T-cell (primary cell): Measurements from ENCODE around the gene CAPN1. TPM values are rescaled to one million over a fixed set of nuclear protein-coding genes. Genes with fewer than 3 reads are reported as not detected.

Experiments
- ATAC-seq, 4 experiments: fragments of 200-7000 bp in 3 of 4; fragments of 150-1000 bp in 1 of 4; cut with Tn5 transposase; replicated peaks in 1 of 4; 1 replicate in 3 of 4; 2 replicates in 1 of 4; pipeline ENCODE4 v1.10.0; 2021; ENCODE audit warnings: moderate library complexity in 3 of 4, mild to moderate bottlenecking in 2 of 4, moderate number of reproducible peaks in 1 of 4
- CTCF ChIA-PET, 2 donors: fragments of 300-600 bp; sonication (Branson Sonifier 250); formaldehyde crosslinking; loops; one replicate each; lab custom pipeline; 2022; ENCODE audit warnings: antibody characterized with exemption in 2 of 2; lab: Charles Lee
- POLR2A ChIA-PET, 2 donors: fragments of 300-600 bp; sonication (Branson Sonifier 250); formaldehyde crosslinking; loops; one replicate each; lab custom pipeline; 2022; ENCODE audit warnings: antibody characterized with exemption in 2 of 2; lab: Charles Lee
- DNase-seq, 35 experiments: peaks; one replicate each; pipeline versions ENCODE4 v3.0.0 to v3.0.0-alpha.2; 2013 to 2023
- H3K27ac ChIP-seq: one replicate; pipeline ENCODE4 v1.5.1; 2013; ENCODE audit warnings: low read length
- H3K27me3 ChIP-seq, 2 experiments: replicated peaks in 1 of 2; 1 replicate in 1 of 2; 2 replicates in 1 of 2; pipeline versions ENCODE4 v1.6.1 to v1.7.0; 2013; ENCODE audit warnings: low read length in 1 of 2, mixed read lengths in 1 of 2; ENCODE audit not compliant: control insufficient read depth in 2 of 2, insufficient read depth in 2 of 2; ENCODE audit errors: extremely low read depth in 1 of 2
- H3K36me3 ChIP-seq, 2 donors: 1 replicate in 1 of 2; 2 replicates in 1 of 2; pipeline versions ENCODE4 v1.6.1 to v1.7.0; 2013; ENCODE audit warnings: low read length in 1 of 2; ENCODE audit not compliant: control insufficient read depth in 2 of 2, insufficient read depth in 1 of 2; ENCODE audit errors: extremely low read depth in 1 of 2
- H3K4me1 ChIP-seq, 2 experiments: 1 replicate in 1 of 2; 2 replicates in 1 of 2; pipeline versions ENCODE4 v1.6.1 to v1.7.0; 2013; ENCODE audit warnings: low read length in 2 of 2, mixed read lengths in 1 of 2; ENCODE audit not compliant: insufficient read depth in 2 of 2, control insufficient read depth in 1 of 2; ENCODE audit errors: extremely low read depth in 1 of 2
- H3K4me3 ChIP-seq, 2 donors: 1 replicate in 1 of 2; 2 replicates in 1 of 2; pipeline versions ENCODE4 v1.5.1 to v1.7.0; 2013; ENCODE audit warnings: mild to moderate bottlenecking in 2 of 2, low read length in 1 of 2, moderate library complexity in 1 of 2; ENCODE audit not compliant: control insufficient read depth in 1 of 2; ENCODE audit errors: extremely low read depth in 1 of 2
- H3K9me3 ChIP-seq: 2 replicates; pipeline ENCODE4 v1.7.0; 2013
- H3K27ac Mint-ChIP-seq, 2 donors: one replicate each; pipeline ENCODE4 v1.8.0; 2020 to 2021; ENCODE audit warnings: mild to moderate bottlenecking in 2 of 2, mixed read lengths in 2 of 2
- H3K27me3 Mint-ChIP-seq, 2 donors: one replicate each; pipeline ENCODE4 v1.8.0; 2021 to 2022; ENCODE audit warnings: mixed read lengths in 2 of 2
- H3K36me3 Mint-ChIP-seq: one replicate; pipeline ENCODE4 v1.8.0; 2021; ENCODE audit warnings: mixed read lengths
- H3K4me1 Mint-ChIP-seq, 3 donors: one replicate each; pipeline ENCODE4 v1.8.0; 2020 to 2022; ENCODE audit warnings: mixed read lengths in 3 of 3, mild to moderate bottlenecking in 1 of 3
- H3K4me3 Mint-ChIP-seq, 3 donors: one replicate each; pipeline ENCODE4 v1.8.0; 2020 to 2022; ENCODE audit warnings: mild to moderate bottlenecking in 3 of 3, mixed read lengths in 3 of 3, moderate library complexity in 3 of 3
- H3K9me3 Mint-ChIP-seq, 3 donors: one replicate each; pipeline ENCODE4 v1.8.0; 2020 to 2022; ENCODE audit warnings: mixed read lengths in 3 of 3
- WGBS: methylation state at CpG from one replicate; pipeline ENCODE4 v1.1.5; 2013; ENCODE audit warnings: missing lambda C conversion rate; ENCODE audit not compliant: insufficient coverage; 5-methylcytosine and 5-hydroxymethylcytosine counted together
- total RNA-seq, 35 experiments: library from RNA in 6 of 35; stranded (reverse) in 6 of 35; fragments of 120-200 nt in 1 of 35; gene quantifications; one replicate each; pipeline versions ENCODE4 v1.2.1 to v1.2.4 and lab custom pipeline; 2013 to 2026

The CAPN1 gene
- total RNA-seq = 100 to 1,000 TPM in 4 of 5 donors, 10 to 100 TPM in 1; 98.4 to 171 (median 143) TPM
- 69.1 TPM for total RNA-seq (2013)
- total RNA-seq (lab: John Stamatoyannopoulos, UW) = 17.3 to 141 (median 87.8) reads per million in 29 experiments

DNA sequence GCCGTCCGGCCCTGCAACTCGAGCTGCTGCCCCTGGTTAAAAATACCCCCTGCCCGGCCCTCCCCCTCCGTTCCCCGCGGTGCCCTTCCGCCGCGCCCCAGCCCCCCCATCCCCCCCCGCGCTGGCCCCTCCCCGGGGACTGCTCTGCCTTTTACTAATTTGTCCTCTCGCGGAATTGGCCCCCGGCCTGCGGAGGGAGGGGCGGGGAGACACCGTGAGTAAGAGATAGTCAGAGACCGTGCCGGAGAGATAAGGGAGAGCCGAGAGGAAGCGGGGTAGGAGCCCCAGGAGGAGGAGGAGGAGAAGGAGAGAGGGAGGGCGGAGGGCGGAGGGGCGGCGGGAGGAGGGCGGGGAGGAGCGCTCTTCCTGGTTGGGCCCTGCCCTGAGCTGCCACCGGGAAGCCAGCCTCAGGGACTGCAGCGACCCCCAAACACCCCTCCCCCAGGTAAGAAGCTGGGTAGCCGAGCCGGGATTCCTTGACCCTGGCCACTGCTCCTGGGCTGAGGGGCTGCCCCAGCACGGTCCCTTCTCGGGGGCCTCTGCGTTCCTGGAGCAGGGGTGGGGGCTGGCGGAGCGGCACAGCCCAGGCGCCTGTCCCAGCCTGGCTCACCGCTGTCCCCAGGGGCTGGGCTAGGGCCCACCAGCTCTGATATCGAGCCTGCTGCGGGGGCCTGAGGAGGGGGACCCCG lies at the start of gene CAPN1:
Gene CAPN1, plus strand, starts transcription at position 360 of the 689 bp plus-strand sequence. CDS start 774 bp downstream, outside the sequence.
- Histone ChIP-seq H3K36me3 (peaks cover 6 to 15% of the 10 kb centered on the region in 2 donors), H3K27me3 (no peaks in the 10 kb centered on the region), H3K9me3 (no peaks in the 10 kb centered on the region), H3K27ac (peak within 1 kb of the TSS; percentile 79), H3K4me3 (peak within 1 kb of the TSS; percentile 80 to 94), H3K4me1 (peaks cover 0 to 33% of the 10 kb centered on the region in 2 experiments)
- H3K4me3 Mint-ChIP-seq = peak within 1 kb of the TSS; percentile 85 to 93 (median 88)
- H3K9me3 Mint-ChIP-seq = no peaks in the 10 kb centered on the region
- H3K4me1 Mint-ChIP-seq = peaks cover 9 to 26% (median 20%) of the 10 kb centered on the region in 3 donors
- peak; percentile 69 to 74 (median 71) for ATAC-seq
- WGBS = 0% methylated on average over 19 of the region's 43 CpGs
- H3K27ac Mint-ChIP-seq = peak within 1 kb of the TSS; percentile 87 to 90
- H3K36me3 Mint-ChIP-seq = peaks cover 11% of the 10 kb centered on the region
- ChIA-PET CTCF (interaction anchor here (0.6 to 1.0 kb wide), 4 partner anchors 31 to 185 kb away, joined by 3 to 6 read pairs (median 3); partner anchors contain the start of genes BATF2 (in 1 of the 2) and ZNHIT2 (in 1 of the 2)), POLR2A (interaction anchor here (0.6 to 1.1 kb wide), 2 partner anchors 143 to 315 kb away, joined by 6 to 7 read pairs; no protein-coding TSS in a partner anchor)
- peak; percentile 28 to 72 (median 50) for DNase-seq
- H3K27me3 Mint-ChIP-seq = no peaks in the 10 kb centered on the region

DNA sequence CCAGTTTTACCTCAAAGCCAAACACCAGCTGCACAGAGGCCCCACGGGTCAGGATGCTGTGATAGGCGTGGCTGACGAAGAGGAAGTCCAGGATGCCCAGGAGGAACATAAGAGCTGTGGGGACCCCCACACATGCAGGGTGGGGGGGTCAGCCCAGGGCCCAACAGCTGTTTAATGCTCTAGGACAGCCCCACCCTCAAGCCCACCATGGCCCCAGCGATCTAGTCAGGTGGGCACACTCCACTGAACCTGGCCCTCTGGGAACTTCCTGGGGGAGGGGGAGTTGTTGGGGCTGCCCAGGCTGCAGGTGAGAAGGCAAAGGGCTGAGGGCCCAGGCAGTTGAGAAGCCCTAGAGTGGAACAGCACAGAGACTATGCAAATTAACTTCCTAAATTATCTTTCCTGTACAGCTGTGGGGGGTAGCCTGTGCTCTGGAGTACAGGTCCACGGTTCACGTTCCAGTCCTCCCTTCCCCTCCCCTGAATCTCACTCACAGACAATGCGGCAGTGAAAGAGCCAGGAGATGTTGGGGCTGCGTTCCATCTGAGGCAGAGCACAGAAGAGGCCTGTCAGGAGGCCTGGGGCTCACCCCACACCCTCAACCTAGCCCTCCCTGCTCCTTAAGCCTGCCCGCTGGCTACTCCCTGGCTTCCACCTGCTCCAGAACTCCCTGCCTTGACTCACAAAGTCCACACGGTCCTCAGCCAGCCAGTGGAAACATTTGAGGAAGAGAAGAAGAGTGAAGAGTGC lies 49.3 kb upstream of the CAPN1 start:
- CTCF ChIA-PET = interaction anchor here in 1 of 2 donors (0.5 kb wide), 1 partner anchor 673 kb away, joined by 7 read pairs; no protein-coding TSS in a partner anchor

GRCh38 chr11:65132988-65133700 lies 48.6 kb upstream of the CAPN1 start:
- Histone ChIP-seq H3K36me3 (peaks cover 22 to 45% of the 10 kb centered on the region in 2 donors), H3K27me3 (no peaks in the 10 kb centered on the region), H3K9me3 (no peaks in the 10 kb centered on the region), H3K4me3 (peak overlapping the region; percentile 80 to 94), H3K4me1 (peaks cover 24 to 40% of the 10 kb centered on the region in 2 experiments), H3K27ac (peak overlapping the region; percentile 96)
- DNase-seq = peak in 10 of 35 experiments; percentile 25 to 52 (median 40)
- POLR2A ChIA-PET = interaction anchor here (0.6 to 2.4 kb wide), 3 partner anchors 10 to 16 kb away, joined by 5 to 12 read pairs (median 8); partner anchors contain the start of genes FAU (in 1 of the 2), MRPL49 (in 1 of the 2) and ZNHIT2 (in 1 of the 2)
- 10% methylated on average over 6 of the region's 18 CpGs for WGBS
- H3K4me1 Mint-ChIP-seq = peaks cover 40 to 53% (median 41%) of the 10 kb centered on the region in 3 donors
- H3K36me3 Mint-ChIP-seq = peaks cover 9% of the 10 kb centered on the region
- no peak for ATAC-seq
- no peaks in the 10 kb centered on the region for H3K27me3 Mint-ChIP-seq
- H3K27ac Mint-ChIP-seq = peak overlapping the region; percentile 97 to 100
- CTCF ChIA-PET = no interaction called here
- H3K9me3 Mint-ChIP-seq = no peaks in the 10 kb centered on the region
- peak overlapping the region; percentile 98 to 99 (median 99) for H3K4me3 Mint-ChIP-seq

More for the DNA sequence above, 49.3 kb upstream of the CAPN1 start:
- POLR2A ChIA-PET = no interaction called here
- peaks cover 37 to 50% (median 38%) of the 10 kb centered on the region in 3 donors for H3K4me1 Mint-ChIP-seq
- H3K27ac Mint-ChIP-seq = peak overlapping the region; percentile 97 to 100
- Histone ChIP-seq H3K4me1 (peaks cover 24 to 40% of the 10 kb centered on the region in 2 experiments), H3K9me3 (no peaks in the 10 kb centered on the region), H3K27ac (no peak overlapping the region), H3K36me3 (peaks cover 22 to 53% of the 10 kb centered on the region in 2 donors), H3K4me3 (no peak overlapping the region), H3K27me3 (no peaks in the 10 kb centered on the region)
- H3K27me3 Mint-ChIP-seq = no peaks in the 10 kb centered on the region
- peaks cover 9% of the 10 kb centered on the region for H3K36me3 Mint-ChIP-seq
- no peak for ATAC-seq
- H3K9me3 Mint-ChIP-seq = no peaks in the 10 kb centered on the region
- H3K4me3 Mint-ChIP-seq = peak overlapping the region; percentile 98 to 99 (median 99)
- WGBS = 72% methylated on average over 5 of the region's 10 CpGs
- peak in 1 of 35 experiments; percentile 5 for DNase-seq

- Mint-ChIP-seq H3K4me3 (peak overlapping the region; percentile 98 to 99 (median 99)), H3K27me3 (no peaks in the 10 kb centered on the region), H3K36me3 (peaks cover 9% of the 10 kb centered on the region), H3K4me1 (peaks cover 40 to 53% (median 41%) of the 10 kb centered on the region in 3 donors), H3K27ac (peak overlapping the region; percentile 97 to 100), H3K9me3 (no peaks in the 10 kb centered on the region)
- Histone ChIP-seq H3K9me3 (no peaks in the 10 kb centered on the region), H3K27me3 (no peaks in the 10 kb centered on the region), H3K27ac (peak overlapping the region; percentile 96), H3K36me3 (peaks cover 22 to 39% of the 10 kb centered on the region in 2 donors), H3K4me1 (peaks cover 24 to 40% of the 10 kb centered on the region in 2 experiments), H3K4me3 (peak overlapping the region; percentile 80 to 94)
- peak in 2 of 35 experiments; percentile 23 to 25 for DNase-seq
- ChIA-PET POLR2A (interaction anchor here (0.6 to 2.4 kb wide), 3 partner anchors 11 to 16 kb away, joined by 5 to 12 read pairs (median 8); partner anchors contain the start of genes FAU (in 1 of the 2), MRPL49 (in 1 of the 2) and ZNHIT2 (in 1 of the 2)), CTCF (no interaction called here)
- no peak for ATAC-seq
- WGBS = under 1% methylated on average over 16 of the region's 20 CpGs
Measured at GRCh38 chr11:65133724-65134123, 48.0 kb upstream of the CAPN1 start.

DNA sequence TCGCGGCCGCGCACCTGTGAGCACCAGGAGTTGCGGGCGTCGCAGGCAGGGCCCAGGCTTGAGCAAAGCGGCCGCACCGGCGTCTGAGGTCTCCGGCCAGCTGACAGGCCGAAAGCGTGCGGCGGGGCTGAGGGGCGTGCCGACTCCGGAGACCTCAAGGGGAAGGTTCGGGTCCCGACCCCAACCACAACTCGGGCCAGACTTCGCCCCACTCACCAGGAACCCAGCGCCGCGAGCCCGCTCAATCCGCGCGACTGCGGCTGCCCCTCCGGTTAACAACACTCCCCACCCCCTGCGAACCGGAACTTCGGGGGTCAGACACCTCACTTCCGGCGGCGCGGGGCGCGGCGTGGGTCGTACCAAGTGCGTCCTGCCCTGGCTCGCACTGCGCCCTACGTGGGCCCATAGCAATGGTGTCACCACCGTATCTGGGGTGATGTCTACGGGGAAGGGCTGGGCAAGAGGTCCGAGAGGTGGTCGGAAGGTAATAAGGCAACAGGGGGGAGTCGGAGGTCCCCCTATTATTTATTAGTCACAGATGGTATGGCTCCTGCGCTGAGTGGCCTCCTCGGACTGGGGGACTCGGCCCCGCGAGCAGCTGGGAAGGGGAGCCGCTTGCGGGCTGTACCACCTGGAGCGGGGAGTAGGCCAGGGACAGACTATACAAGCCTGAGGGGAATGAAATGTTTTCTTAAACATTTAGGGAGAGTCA lies 47.3 kb upstream of the CAPN1 start, which contains the start of gene SYVN1:
Gene SYVN1, minus strand, starts transcription at position 280 of the 712 bp plus-strand sequence. CDS start 918 bp downstream, outside the sequence.
- H3K4me3 ChIP-seq = peak within 1 kb of the TSS; percentile 80 to 94
- peak within 1 kb of the TSS; percentile 96 for H3K27ac ChIP-seq
- Mint-ChIP-seq H3K4me3 (peak within 1 kb of the TSS; percentile 98 to 99 (median 99)), H3K9me3 (no peaks in the 10 kb centered on the region), H3K27ac (peak within 1 kb of the TSS; percentile 97 to 100), H3K27me3 (no peaks in the 10 kb centered on the region), H3K36me3 (peaks cover 9% of the 10 kb centered on the region), H3K4me1 (peaks cover 40 to 53% (median 41%) of the 10 kb centered on the region in 3 donors)
- POLR2A ChIA-PET = interaction anchor here (0.6 to 2.4 kb wide), 5 partner anchors 10 to 364 kb away, joined by 3 to 12 read pairs (median 5); partner anchors contain the start of genes ZNHIT2 (in 2 of the 2), FAU (in 1 of the 2), MALAT1 (in 1 of the 2) and MRPL49 (in 1 of the 2)
- CTCF ChIA-PET = interaction anchor here in 1 of 2 donors (1.3 to 2.0 kb wide), 2 partner anchors 13 to 24 kb away, joined by 9 to 11 read pairs; partner anchors contain the start of genes FAU and MRPL49
- no peaks in the 10 kb centered on the region for H3K27me3 ChIP-seq
- WGBS = under 1% methylated on average over 49 of the region's 60 CpGs
- ATAC-seq (peak; percentile 82 to 83 (median 83)), DNase-seq (peak; percentile 81 to 95 (median 89))
- peaks cover 19 to 33% of the 10 kb centered on the region in 2 donors for H3K36me3 ChIP-seq
- no peaks in the 10 kb centered on the region for H3K9me3 ChIP-seq
- H3K4me1 ChIP-seq = peaks cover 24 to 40% of the 10 kb centered on the region in 2 experiments
